IMR-90 (cell line): ENCODE results near the gene ATP6V0A4. TPM values are rescaled to one million over a fixed set of nuclear protein-coding genes. Genes with fewer than 3 reads are reported as not detected.

Experiments used
- ATAC-seq: fragments of 200-7000 bp; cut with Tn5 transposase; 2 replicates; pipeline ENCODE4 v1.9.1; 2020; ENCODE audit warnings: low read depth, mild to moderate bottlenecking, moderate library complexity
- BruUV-seq: library from RNA; stranded (reverse); fragments of 400-500 nt; replicated peaks from 2 replicates; lab custom pipeline; 2021; lab: Mats Ljungman, UMichigan
- CTCF ChIA-PET: fragments of 300-600 bp; formaldehyde crosslinking; extraction: SDS; loops from one replicate; lab custom pipeline; 2021; ENCODE audit warnings: antibody characterized with exemption; lab: Yijun Ruan, JAX
- POLR2A ChIA-PET: fragments of 300-600 bp; sonication (Branson Sonifier 250); formaldehyde crosslinking; loops from one replicate; lab custom pipeline; 2022; ENCODE audit warnings: antibody characterized with exemption; ENCODE audit not compliant: unreplicated experiment; lab: Charles Lee
- DNase-seq: peaks from one replicate; pipeline ENCODE4 v3.0.0; 2013
- H2AFZ ChIP-seq: replicated peaks from 2 replicates; pipeline ENCODE3; 2013; ENCODE audit warnings: low read length, mild to moderate bottlenecking; ENCODE audit not compliant: poor library complexity
- H2AK5ac ChIP-seq: 2 replicates; pipeline ENCODE4 v1.6.1; 2013; ENCODE audit warnings: low read depth, low read length, inconsistent platforms
- H2AK9ac ChIP-seq: replicated peaks from 2 replicates; pipeline ENCODE3; 2013; ENCODE audit warnings: mild to moderate bottlenecking, low read depth, low read length, moderate library complexity; ENCODE audit not compliant: poor library complexity
- H2BK120ac ChIP-seq: 2 replicates; pipeline ENCODE4 v1.6.1; 2013; ENCODE audit warnings: low read depth, low read length, inconsistent platforms
- H2BK15ac ChIP-seq: 3 replicates; pipeline ENCODE4 v1.6.1; 2013; ENCODE audit warnings: low read depth, low read length, inconsistent platforms
- H2BK20ac ChIP-seq: 2 replicates; pipeline ENCODE4 v1.6.1; 2013; ENCODE audit warnings: low read depth, mild to moderate bottlenecking, inconsistent platforms, low read length, moderate library complexity
- H2BK5ac ChIP-seq: 2 replicates; pipeline ENCODE4 v1.6.1; 2013; ENCODE audit warnings: mild to moderate bottlenecking, low read depth, low read length, inconsistent platforms; ENCODE audit not compliant: poor library complexity, severe bottlenecking
- H3K14ac ChIP-seq: replicated peaks from 2 replicates; pipeline ENCODE4 v1.6.1; 2013; ENCODE audit warnings: low read depth, low read length, inconsistent platforms
- H3K18ac ChIP-seq: 2 replicates; pipeline ENCODE4 v1.6.1; 2013; ENCODE audit warnings: low read depth, low read length, control low read depth
- H3K23ac ChIP-seq: 2 replicates; pipeline ENCODE4 v1.6.1; 2013; ENCODE audit warnings: low read depth, low read length, inconsistent platforms
- H3K27ac ChIP-seq: 2 replicates; pipeline ENCODE4 v1.5.1; 2013; ENCODE audit warnings: mild to moderate bottlenecking, control low read depth, low read length; ENCODE audit not compliant: insufficient read depth
- H3K27me3 ChIP-seq: 2 replicates; pipeline ENCODE4 v1.6.1; 2013; ENCODE audit warnings: low read length; ENCODE audit not compliant: control insufficient read depth, insufficient read depth
- H3K36me3 ChIP-seq: 2 replicates; pipeline ENCODE4 v1.6.1; 2013; ENCODE audit warnings: low read length, mixed read lengths; ENCODE audit not compliant: control insufficient read depth, insufficient read depth
- H3K4ac ChIP-seq: 2 replicates; pipeline ENCODE4 v1.6.1; 2013; ENCODE audit warnings: low read depth, low read length, inconsistent platforms
- H3K4me1 ChIP-seq: 2 replicates; pipeline ENCODE4 v1.6.1; 2013; ENCODE audit warnings: low read length, mixed read lengths; ENCODE audit not compliant: control insufficient read depth, insufficient read depth
- H3K4me2 ChIP-seq: 2 replicates; pipeline ENCODE4 v1.6.1; 2013; ENCODE audit warnings: low read depth, mild to moderate bottlenecking, control low read depth, low read length, moderate library complexity
- H3K4me3 ChIP-seq: 2 replicates; pipeline ENCODE4 v1.5.1; 2013; ENCODE audit warnings: low read depth, mild to moderate bottlenecking, control low read depth, low read length, moderate library complexity; ENCODE audit not compliant: insufficient read depth
- H3K56ac ChIP-seq: 2 replicates; pipeline ENCODE4 v1.6.1; 2013; ENCODE audit warnings: low read length, inconsistent platforms; ENCODE audit not compliant: insufficient read depth; ENCODE audit errors: extremely low read depth
- H3K79me1 ChIP-seq, 2 experiments: 2 replicates each; pipeline ENCODE4 v1.6.1; 2013; ENCODE audit warnings: low read length in 2 of 2, inconsistent platforms in 1 of 2, low read depth in 1 of 2
- H3K9ac ChIP-seq: 2 replicates; pipeline ENCODE4 v1.6.1; 2013; ENCODE audit warnings: low read depth, low read length, control low read depth
- H3K9me1 ChIP-seq: 2 replicates; pipeline ENCODE4 v1.6.1; 2013; ENCODE audit warnings: low read length, inconsistent platforms; ENCODE audit not compliant: insufficient read depth
- H3K9me3 ChIP-seq: 2 replicates; pipeline ENCODE4 v1.6.1; 2013; ENCODE audit warnings: low read length; ENCODE audit not compliant: control insufficient read depth, insufficient read depth
- H4K20me1 ChIP-seq: 2 replicates; pipeline ENCODE4 v1.6.1; 2013; ENCODE audit warnings: low read length, inconsistent platforms; ENCODE audit not compliant: insufficient read depth
- H4K5ac ChIP-seq: 2 replicates; pipeline ENCODE4 v1.6.1; 2013; ENCODE audit warnings: mild to moderate bottlenecking, low read depth, low read length, control low read depth
- H4K8ac ChIP-seq, 2 experiments: 2 replicates each; pipeline ENCODE4 v1.6.1; 2013; ENCODE audit warnings: low read depth in 2 of 2, low read length in 2 of 2, control low read depth in 1 of 2, inconsistent platforms in 1 of 2
- H4K91ac ChIP-seq: 2 replicates; pipeline ENCODE4 v1.6.1; 2013; ENCODE audit warnings: low read depth, low read length, inconsistent platforms; ENCODE audit not compliant: insufficient read depth
- BHLHE40 ChIP-seq: fragments of 150-350 bp; IDR thresholded peaks from 2 replicates; pipeline ENCODE4 v1.6.1; 2016; ENCODE audit warnings: mild to moderate bottlenecking, low read depth, low read length
- CEBPB ChIP-seq: IDR thresholded peaks from 2 replicates; pipeline ENCODE4 v1.6.1; 2012; ENCODE audit warnings: low read depth, low read length, improper control_type of control experiment
- CHD1 ChIP-seq: IDR thresholded peaks from 2 replicates; pipeline ENCODE4 v1.6.1; 2012; ENCODE audit warnings: low read depth, low read length, improper control_type of control experiment
- MAFK ChIP-seq: IDR thresholded peaks from 2 replicates; pipeline ENCODE4 v1.6.1; 2012; ENCODE audit warnings: low read depth, low read length, improper control_type of control experiment
- MAZ ChIP-seq: IDR thresholded peaks from 2 replicates; pipeline ENCODE4 v1.6.1; 2012; ENCODE audit warnings: low read depth, mild to moderate bottlenecking, low read length, improper control_type of control experiment, moderate library complexity, borderline replicate concordance
- MXI1 ChIP-seq: IDR thresholded peaks from 2 replicates; pipeline ENCODE4 v1.6.1; 2012; ENCODE audit warnings: low read depth, mild to moderate bottlenecking, low read length, moderate library complexity, borderline replicate concordance
- NFE2L2 ChIP-seq: fragments of 150-350 bp; IDR thresholded peaks from 2 replicates; pipeline ENCODE4 v1.6.1; 2016; ENCODE audit warnings: low read depth, mild to moderate bottlenecking, low read length
- POLR2A ChIP-seq: IDR thresholded peaks from 2 replicates; pipeline ENCODE4 v1.6.1; 2012; ENCODE audit warnings: mild to moderate bottlenecking, low read depth, low read length
- RAD21 ChIP-seq: IDR thresholded peaks from 2 replicates; pipeline ENCODE4 v1.6.1; 2012; ENCODE audit warnings: low read length, improper control_type of control experiment
- RFX5 ChIP-seq: IDR thresholded peaks from 2 replicates; pipeline ENCODE4 v1.8.0; 2012; ENCODE audit warnings: low read depth, mild to moderate bottlenecking, low read length, moderate library complexity
- SMC3 ChIP-seq: fragments of 150-350 bp; IDR thresholded peaks from 2 replicates; pipeline ENCODE4 v1.6.1; 2016; ENCODE audit warnings: low read depth, mild to moderate bottlenecking, antibody characterized with exemption, low read length, moderate library complexity
- WGBS, 2 experiments: methylation state at CpG; one replicate each; pipeline versions ENCODE4 v1.1.5 to v1.1.7; 2013; ENCODE audit warnings: missing lambda C conversion rate in 2 of 2; ENCODE audit not compliant: insufficient read length in 1 of 2; ENCODE audit errors: extremely low coverage in 2 of 2; 5-methylcytosine and 5-hydroxymethylcytosine counted together
- dilution Hi-C: fragments of 300-500 bp; cut with HindIII; formaldehyde crosslinking; loops from one replicate; pipeline ENCODE4 v1.14.3; 2018; ENCODE audit warnings: low sequenced_read_pairs; ENCODE audit not compliant: unreplicated experiment
- in situ Hi-C: fragments of 300-500 bp; cut with MboI; formaldehyde crosslinking; loops from 3 replicates; pipeline ENCODE4 v1.14.3; 2019; ENCODE audit warnings: low sequenced_read_pairs, inconsistent platforms, mixed read lengths
- intact Hi-C: fragments of 100-400 bp; cut with micrococcal nuclease; formaldehyde crosslinking; loops from 2 replicates; pipeline ENCODE4 v1.10.0; 2022
- polyA plus RNA-seq, 3 experiments: library from polyadenylated mRNA; depleted of rRNA; stranded (reverse); fragments of >200 nt; gene quantifications; 2 replicates each; pipeline ENCODE4 v1.2.3, GENCODE V29; 2012; ENCODE audit warnings: low replicate concordance in 1 of 3
- total RNA-seq: library from RNA; depleted of rRNA; stranded (reverse); fragments of >200 nt; gene quantifications from 2 replicates; pipeline ENCODE4 v1.2.3, GENCODE V29; 2012
- TF ChIP-seq, protein P1 (sequence below): conservative IDR thresholded peaks from 2 replicates; pipeline ENCODE4 v1.5.1; 2012; ENCODE audit warnings: mild to moderate bottlenecking, low read depth, low read length, improper control_type of control experiment
- TF ChIP-seq, protein P2 (sequence below): fragments of 150-350 bp; IDR thresholded peaks from 2 replicates; pipeline ENCODE4 v1.6.1; 2016; ENCODE audit warnings: low read depth, mild to moderate bottlenecking, low read length, moderate library complexity, borderline replicate concordance

The ATP6V0A4 gene
- total and polyA plus RNA-seq, 2 of the 4 experiments (the other 2 are of a cell fraction): 0.05 to 0.18 TPM

DNA sequence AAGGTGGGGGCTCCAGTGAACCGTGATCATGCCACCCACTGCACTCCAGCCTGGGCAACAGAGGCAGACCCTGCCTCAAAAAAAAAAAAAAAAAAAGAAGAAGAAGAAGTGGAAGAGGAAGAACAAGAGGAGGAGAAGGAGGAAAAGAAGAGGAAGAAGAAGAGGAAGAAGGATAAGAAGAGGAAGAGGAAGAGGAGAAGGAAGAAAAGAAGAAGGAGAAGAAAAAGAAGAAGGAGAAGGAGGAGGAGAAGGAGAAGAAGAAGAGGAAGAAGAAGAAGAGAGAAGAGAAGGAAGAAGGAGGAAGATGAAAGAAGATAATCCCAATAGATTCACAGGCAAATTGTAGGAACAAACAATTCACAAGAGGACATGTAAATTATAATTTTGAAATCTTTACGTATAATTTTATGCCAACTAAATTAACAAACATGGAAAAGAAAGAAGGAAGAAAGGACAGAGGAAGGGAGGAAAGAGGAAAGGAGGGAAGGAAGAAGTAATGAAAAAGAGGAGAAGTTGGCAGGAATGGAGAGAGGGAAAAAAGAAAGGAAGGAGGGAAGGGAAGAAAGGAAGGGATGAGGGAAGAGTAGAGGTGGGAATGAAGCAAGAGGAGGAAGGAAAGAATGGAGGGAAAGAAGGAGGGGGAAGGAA is 100.3 kb downstream of the ATP6V0A4 start:
- no peak overlapping the region for H2BK20ac ChIP-seq
- no peak overlapping the region for H3K18ac ChIP-seq
- H3K9ac ChIP-seq: no peak overlapping the region
- H3K27ac ChIP-seq: no peak overlapping the region
- peaks cover 4% of the 10 kb centered on the region; the same call in 1 of the 2 replicates for H3K9me3 ChIP-seq
- no peak overlapping the region for H2BK120ac ChIP-seq
- BruUV-seq: no TSS peak
- dilution Hi-C loops: no loop called here
- H3K27me3 ChIP-seq: no peaks in the 10 kb centered on the region
- no peak overlapping the region for H2BK5ac ChIP-seq
- TF ChIP-seq, protein P1, sequence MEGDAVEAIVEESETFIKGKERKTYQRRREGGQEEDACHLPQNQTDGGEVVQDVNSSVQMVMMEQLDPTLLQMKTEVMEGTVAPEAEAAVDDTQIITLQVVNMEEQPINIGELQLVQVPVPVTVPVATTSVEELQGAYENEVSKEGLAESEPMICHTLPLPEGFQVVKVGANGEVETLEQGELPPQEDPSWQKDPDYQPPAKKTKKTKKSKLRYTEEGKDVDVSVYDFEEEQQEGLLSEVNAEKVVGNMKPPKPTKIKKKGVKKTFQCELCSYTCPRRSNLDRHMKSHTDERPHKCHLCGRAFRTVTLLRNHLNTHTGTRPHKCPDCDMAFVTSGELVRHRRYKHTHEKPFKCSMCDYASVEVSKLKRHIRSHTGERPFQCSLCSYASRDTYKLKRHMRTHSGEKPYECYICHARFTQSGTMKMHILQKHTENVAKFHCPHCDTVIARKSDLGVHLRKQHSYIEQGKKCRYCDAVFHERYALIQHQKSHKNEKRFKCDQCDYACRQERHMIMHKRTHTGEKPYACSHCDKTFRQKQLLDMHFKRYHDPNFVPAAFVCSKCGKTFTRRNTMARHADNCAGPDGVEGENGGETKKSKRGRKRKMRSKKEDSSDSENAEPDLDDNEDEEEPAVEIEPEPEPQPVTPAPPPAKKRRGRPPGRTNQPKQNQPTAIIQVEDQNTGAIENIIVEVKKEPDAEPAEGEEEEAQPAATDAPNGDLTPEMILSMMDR: no peak
- no peak for TF ChIP-seq BHLHE40
- no peak for TF ChIP-seq POLR2A
- no peak for TF ChIP-seq RFX5
- TF ChIP-seq, protein P2, sequence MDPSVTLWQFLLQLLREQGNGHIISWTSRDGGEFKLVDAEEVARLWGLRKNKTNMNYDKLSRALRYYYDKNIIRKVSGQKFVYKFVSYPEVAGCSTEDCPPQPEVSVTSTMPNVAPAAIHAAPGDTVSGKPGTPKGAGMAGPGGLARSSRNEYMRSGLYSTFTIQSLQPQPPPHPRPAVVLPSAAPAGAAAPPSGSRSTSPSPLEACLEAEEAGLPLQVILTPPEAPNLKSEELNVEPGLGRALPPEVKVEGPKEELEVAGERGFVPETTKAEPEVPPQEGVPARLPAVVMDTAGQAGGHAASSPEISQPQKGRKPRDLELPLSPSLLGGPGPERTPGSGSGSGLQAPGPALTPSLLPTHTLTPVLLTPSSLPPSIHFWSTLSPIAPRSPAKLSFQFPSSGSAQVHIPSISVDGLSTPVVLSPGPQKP: no peak
- no peak for TF ChIP-seq MAZ
- no peak for TF ChIP-seq CHD1
- no peak for TF ChIP-seq NFE2L2
- no peak for TF ChIP-seq RAD21
- TF ChIP-seq SMC3: no peak
- no peak for TF ChIP-seq CEBPB
- TF ChIP-seq MXI1: no peak
- no peak for TF ChIP-seq MAFK
- ATAC-seq (no peak), DNase-seq (no peak)
- H4K8ac ChIP-seq: no peak overlapping the region
- intact Hi-C loops: no loop called here
- no peaks in the 10 kb centered on the region for H3K79me1 ChIP-seq
- no peak overlapping the region for H3K4me2 ChIP-seq
- CTCF ChIA-PET: no interaction called here
- no peaks in the 10 kb centered on the region for H3K9me1 ChIP-seq
- no peak overlapping the region for H3K14ac ChIP-seq
- no peak overlapping the region for H3K4ac ChIP-seq
- no peaks in the 10 kb centered on the region for H3K36me3 ChIP-seq
- H3K56ac ChIP-seq: no peak overlapping the region
- POLR2A ChIA-PET: no interaction called here
- no peak overlapping the region for H2AK5ac ChIP-seq
- no peaks in the 10 kb centered on the region for H3K4me1 ChIP-seq
- no peak overlapping the region for H2BK15ac ChIP-seq
- no peaks in the 10 kb centered on the region for H4K20me1 ChIP-seq
- no peak overlapping the region for H3K23ac ChIP-seq
- in situ Hi-C loops: no loop called here
- no peak overlapping the region for H2AFZ ChIP-seq
- H4K91ac ChIP-seq: no peak overlapping the region
- no peak overlapping the region for H3K4me3 ChIP-seq
- H2AK9ac ChIP-seq: no peak overlapping the region
- WGBS, 2 experiments: no CpG with 5 or more reads among the region's 2 CpGs
- no peak overlapping the region for H4K5ac ChIP-seq
